GM19238 (cell line): ENCODE results near the gene FASTKD1.
A peak's percentile ranks its signal among the peaks of the same experiment; 100 is the strongest.
"Not testable (repeated sequence)": the region's sequence is repeated elsewhere in the genome, so short reads cannot be mapped to it uniquely, and the experiment has no call there.

Source experiments
- DNase-seq: peaks from one replicate; pipeline ENCODE4 v3.0.0; 2011; ENCODE audit warnings: low spot score; ENCODE audit not compliant: insufficient read length

The FASTKD1 gene

DNA sequence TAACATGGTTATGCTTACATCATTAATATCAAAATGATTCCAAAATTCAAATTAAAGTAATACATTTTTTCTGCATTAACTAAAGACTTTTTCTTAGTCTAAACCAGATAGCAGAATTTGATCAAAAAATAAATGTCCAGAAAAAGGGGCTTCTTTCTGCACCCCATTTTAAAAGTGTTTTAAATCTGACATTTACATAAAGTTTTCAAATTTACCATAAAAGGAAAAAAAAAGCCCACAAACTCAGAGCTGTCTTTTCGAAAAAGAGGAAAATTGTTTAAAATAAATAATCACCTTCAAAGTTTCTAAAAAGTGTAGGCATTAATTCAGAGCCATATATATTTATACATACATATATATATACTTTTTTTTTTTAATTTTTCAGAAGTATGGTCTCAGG is 1.5 kb downstream of the FASTKD1 start:
- DNase-seq, result no peak

DNA sequence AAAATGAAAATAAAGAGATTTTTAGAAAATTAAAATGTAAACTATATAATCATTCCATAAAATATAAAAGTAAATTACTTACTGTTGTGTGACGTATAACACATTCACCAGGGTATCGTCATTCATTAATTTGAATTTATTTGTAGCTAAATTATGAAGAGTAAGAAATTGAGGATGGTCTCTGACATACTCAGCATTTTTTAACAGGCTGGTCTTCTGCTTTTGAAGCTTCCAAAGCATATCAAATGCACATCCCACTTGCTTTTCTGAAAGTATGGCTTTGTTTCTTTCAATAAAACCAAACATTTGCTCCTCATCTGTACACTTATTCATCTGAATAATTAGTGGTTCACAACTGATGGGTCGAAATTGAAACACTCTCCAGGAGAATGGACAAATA is 2.1 kb downstream of the FASTKD1 start:
- DNase-seq, result no peak

DNA sequence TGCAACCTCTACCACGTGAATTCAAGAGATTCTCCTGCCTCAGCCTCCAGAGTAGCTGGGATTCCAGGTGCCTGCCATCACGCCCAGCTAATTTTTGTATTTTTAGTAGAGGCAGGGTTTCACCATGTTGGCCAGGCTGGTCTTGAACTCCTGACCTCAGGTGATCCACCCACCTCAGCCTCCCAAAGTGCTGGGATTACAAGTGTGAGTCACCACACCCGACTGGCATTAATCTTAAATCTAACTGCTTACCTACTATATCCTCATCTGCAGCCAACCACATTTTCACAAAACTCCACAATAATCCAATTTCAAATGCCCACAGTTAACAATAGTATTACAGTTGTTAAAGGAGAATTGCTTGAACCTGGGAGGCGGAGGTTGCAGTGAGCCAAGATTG is 2.9 kb downstream of the FASTKD1 start:
- DNase-seq, result not testable (repeated sequence)

GRCh38 chr2:169569948-169570347 is 3.7 kb downstream of the FASTKD1 start:
- DNase-seq, result no peak

DNA sequence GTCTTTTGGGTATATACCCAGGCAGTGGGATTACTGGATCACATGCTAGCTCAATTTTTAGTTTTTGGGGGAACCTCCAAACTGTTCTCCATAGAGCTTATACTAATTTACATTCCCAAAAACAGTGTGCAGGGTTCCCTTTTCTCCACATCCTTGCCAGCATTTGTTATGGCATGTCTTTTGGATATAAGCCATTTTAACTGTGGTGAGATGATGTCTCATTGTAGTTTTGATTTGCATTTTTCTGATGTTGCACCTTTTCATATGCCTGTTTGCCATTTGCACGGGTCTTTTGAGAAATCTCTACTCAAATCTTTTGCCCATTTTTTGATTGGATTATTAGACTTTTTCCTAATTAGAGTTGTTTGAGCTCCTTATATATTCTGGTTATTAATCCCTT is 8.0 kb downstream of the FASTKD1 start:
- no peak for DNase-seq

GRCh38 chr2:169562519-169562918 is 11.1 kb downstream of the FASTKD1 start:
- no peak for DNase-seq

DNA sequence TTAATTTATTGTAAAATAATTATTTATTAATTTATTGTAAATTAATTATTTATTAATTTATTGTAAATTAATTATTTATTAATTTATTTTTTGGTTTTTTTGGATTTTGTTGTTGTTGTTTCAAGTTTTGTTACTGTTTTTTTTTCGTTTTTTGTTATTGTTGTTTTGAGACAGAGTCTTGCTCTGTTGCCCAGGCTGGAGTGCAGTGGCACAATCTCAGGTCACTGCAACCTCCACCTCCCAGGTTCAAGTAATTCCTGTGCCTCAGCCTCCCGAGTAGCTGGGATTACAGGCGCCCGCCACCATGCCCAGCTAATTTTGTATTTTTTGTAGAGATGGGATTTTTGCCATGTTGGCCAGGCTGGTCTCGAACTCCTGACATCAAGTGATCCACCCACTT is 11.6 kb downstream of the FASTKD1 start:
- not testable (repeated sequence) for DNase-seq

- no peak for DNase-seq
Measured at GRCh38 chr2:169561364-169561763, 12.3 kb downstream of the FASTKD1 start.

GRCh38 chr2:169546756-169547155 is 26.9 kb downstream of the FASTKD1 start:
- no peak for DNase-seq

GRCh38 chr2:169542433-169542832 is 31.2 kb downstream of the FASTKD1 start:
- DNase-seq, result no peak

DNA sequence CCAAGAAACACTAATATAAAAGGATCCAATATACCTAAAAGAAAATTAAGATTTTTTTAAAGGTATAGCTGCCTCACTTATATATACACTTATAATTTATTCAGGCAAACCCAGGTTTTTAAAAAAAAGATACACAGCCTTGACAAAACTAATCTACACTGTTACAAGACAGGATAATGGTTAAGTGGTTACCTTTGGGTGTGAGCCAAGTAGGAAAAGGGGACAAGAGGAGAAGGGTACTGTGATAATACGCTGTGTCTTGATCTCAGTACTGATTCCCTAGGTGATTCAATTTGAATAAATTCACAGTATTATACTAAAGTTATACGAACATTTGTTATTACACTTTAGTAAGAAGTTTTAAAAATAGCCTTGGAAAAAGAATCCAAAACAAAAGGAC is 33.5 kb downstream of the FASTKD1 start:
- DNase-seq, result no peak

GRCh38 chr2:169539460-169539859 is 34.2 kb downstream of the FASTKD1 start:
- DNase-seq, result not testable (repeated sequence)

DNA sequence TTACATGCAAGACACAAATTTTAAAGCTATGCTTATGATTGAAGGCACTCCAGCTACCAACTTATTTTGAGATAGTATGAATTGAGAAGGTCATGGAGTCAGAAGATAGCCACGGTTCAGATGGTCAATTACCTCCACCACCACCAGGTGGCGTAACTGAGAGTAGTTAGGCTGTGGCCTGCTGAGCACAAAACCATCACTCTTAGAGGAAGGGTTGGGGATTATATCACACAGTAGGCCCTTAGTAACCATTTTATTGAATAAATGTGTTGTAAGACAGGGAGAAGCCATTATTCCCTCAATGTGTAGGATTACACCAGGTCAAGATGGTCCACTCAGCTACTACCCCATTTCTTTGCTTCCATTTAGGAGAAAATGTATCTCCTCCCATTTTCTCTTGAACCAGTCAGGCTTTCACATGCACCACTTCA is 45.4 kb downstream of the FASTKD1 start:
- DNase-seq, result peak; percentile 30

DNA sequence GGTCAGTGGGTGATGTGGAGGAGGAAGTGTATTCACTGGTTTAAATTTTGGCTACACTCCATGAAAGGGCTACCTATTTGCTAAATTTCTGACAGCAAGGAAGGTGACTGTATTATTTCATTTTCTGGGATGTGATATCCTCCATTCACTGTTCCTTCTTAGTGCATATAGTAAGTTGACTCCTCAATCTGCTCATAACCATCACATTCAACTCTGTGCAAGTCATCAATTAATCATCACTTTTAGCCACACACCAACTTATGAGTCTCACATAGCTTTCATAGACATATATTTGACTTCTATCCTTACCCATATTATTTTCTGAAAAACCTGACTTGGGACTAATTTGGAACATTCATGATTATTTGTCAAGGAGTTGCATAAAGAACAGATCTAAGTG is 47.2 kb downstream of the FASTKD1 start:
- DNase-seq, result no peak

DNA sequence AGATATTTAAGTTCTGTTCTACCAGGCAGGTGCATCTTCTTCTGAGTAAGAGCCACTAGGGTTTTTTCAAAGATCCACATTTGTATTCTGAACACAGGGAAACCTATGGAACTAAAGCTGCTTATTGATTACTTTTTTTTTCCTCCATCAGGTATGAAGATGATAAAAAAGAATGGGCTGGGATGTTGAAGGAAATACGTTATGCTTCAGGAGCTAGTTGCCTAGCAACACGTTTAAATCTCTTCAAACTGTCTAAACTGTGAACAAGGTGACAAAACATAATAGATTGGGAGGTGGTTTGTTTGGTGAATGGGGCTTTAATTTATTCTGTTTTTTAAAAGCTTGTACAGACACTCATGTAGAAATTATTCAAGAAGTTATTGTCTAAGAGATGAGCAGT is 48.2 kb downstream of the FASTKD1 start:
- no peak for DNase-seq

GRCh38 chr2:169523681-169524080 is 50.0 kb downstream of the FASTKD1 start:
- DNase-seq, result no peak

- DNase-seq, result no peak
Measured at GRCh38 chr2:169520896-169521295, 52.8 kb downstream of the FASTKD1 start.

DNA sequence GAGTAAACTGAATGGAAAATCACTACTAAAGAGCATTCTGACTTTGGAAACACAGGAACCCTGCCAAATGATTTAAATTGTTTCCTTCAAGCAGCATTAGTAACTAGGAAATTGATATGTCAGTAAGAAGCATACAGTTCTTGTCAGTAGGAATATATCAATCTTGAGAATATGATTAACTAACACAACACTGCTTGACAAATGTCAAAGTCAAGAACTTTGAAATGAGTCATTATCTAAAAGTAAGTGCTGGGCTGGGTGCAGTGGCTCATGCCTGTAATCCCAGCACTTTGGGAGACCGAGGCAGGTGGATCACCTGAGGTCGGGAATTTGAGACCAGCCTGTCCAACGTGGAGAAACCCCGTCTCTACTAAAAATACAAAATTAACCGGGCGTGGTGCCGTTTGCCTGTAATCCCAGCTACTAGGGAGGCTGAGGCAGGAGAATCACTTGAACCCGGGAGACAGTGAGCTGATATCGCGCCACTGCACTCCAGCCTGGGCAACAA is 57.1 kb downstream of the FASTKD1 start:
- DNase-seq, result not testable (repeated sequence)

- not testable (repeated sequence) for DNase-seq
Measured at GRCh38 chr2:169514758-169515157, 58.9 kb downstream of the FASTKD1 start.

GRCh38 chr2:169513926-169514325 is 59.7 kb downstream of the FASTKD1 start:
- DNase-seq, result no peak

- DNase-seq, result no peak
Measured at GRCh38 chr2:169513094-169513493, 60.6 kb downstream of the FASTKD1 start.

- DNase-seq, result no peak
Measured at GRCh38 chr2:169512525-169512924, 61.1 kb downstream of the FASTKD1 start.

- DNase-seq, result no peak
Measured at GRCh38 chr2:169511818-169512217, 61.8 kb downstream of the FASTKD1 start.

DNA sequence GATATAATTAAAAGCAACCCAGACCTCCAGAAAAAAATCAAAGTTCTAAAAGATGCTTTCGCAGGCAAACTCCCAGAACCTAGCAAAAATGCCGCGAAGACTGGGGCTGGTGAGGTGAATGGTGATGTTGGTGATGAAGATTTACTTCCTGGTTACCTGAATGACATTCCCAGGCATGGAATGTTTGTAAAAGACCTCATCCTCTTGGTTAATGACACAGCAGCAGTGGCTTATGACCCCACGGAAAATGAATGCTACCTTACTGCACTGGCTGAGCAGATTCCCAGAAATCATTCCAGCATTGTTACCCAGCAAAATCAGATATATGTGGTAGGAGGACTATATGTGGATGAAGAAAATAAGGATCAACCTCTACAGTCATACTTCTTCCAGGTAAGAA is 63.2 kb downstream of the FASTKD1 start:
- no peak for DNase-seq
